SHP77 treated with DMSO at 0.1 percent for 48 hours (cell line): ENCODE data around the gene AMZ2.
"Not testable (repeated sequence)": the region's sequence is repeated elsewhere in the genome, so short reads cannot be mapped to it uniquely, and the experiment has no call there.

Experiments used
- DNase-seq: peaks from one replicate; lab custom pipeline; 2025; lab: John Stamatoyannopoulos, UW

AMZ2 gene

DNA sequence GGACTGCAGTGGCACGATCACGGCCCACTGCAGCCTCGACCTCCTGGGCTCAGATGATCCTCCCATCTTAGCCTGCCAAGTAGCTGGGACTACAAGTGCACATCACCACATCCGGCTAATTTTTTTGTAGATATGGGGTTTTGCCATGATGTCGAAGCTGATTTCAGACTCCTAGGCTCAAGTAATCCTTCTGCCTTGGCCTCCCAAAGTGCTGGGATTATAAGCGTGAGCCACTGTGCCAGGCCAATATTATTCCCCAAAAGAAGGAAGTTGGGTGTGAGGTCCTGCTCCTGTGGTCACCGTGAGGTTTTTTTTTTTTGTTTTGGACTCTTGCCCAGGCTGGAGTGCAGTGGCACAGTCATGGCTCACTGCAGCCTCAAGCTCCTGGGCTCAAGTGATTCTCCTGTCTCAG is 1.5 kb downstream of the AMZ2 start:
- DNase-seq = no peak

DNA sequence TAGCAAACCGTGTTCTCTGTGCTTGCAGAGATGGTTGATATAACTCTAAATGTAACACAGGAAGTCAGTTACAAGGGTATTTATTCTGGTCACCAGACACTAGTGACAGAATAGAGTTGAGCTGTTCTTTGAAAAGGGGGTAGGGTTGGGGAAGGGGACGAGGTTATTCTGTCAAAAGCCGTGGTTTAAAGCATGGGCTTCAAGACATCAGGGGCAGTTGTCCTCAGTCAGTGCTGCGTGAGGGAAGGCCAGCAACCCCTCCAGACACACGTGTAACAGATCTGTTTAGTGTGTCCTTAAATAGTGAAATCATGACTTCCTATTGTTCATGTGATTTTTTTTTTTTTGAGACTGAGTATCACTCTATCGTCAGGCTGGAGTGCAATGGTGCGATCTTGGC is 5.6 kb downstream of the AMZ2 start:
- not testable (repeated sequence) for DNase-seq

- no peak for DNase-seq
These were observed 7.3 kb downstream of the AMZ2 start for GRCh38 chr17:68255151-68255550.

DNA sequence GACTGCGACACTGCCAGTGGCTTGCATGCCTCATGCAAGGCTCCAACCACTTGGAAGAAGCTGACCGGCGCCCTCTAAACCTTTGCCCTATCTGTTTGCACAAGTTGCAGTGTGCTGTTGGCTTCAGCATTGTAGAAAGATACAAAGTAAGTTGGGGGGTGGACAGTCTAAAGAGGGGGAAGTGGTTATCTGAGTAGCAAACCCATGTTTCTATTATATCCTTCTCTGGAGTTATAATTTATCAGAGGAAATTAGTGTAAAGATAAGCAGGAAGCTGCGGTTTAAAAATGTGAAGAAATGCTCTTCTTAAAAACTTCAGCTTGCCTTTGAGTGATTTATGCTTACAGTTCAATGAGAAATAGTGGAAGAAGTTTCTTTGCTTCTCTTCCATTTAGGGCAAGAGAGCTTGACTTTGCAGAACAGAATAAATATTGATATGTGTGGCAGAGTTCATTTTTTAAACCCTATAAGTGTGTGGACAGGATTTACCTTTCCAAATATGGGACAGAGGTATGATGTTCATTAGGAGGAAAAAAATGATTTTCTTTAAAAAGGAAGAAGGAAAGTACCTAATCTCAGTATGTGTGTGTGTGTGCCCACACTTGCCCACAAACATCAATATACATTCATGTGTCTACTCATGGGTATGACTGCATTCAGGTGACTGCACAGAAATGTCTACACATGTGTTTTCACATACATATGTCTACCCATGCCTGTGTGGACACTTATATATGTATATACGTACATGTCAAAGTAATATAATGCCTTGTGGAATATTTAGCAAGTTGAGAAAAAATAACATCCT is 8.1 kb downstream of the AMZ2 start:
- no peak for DNase-seq

DNA sequence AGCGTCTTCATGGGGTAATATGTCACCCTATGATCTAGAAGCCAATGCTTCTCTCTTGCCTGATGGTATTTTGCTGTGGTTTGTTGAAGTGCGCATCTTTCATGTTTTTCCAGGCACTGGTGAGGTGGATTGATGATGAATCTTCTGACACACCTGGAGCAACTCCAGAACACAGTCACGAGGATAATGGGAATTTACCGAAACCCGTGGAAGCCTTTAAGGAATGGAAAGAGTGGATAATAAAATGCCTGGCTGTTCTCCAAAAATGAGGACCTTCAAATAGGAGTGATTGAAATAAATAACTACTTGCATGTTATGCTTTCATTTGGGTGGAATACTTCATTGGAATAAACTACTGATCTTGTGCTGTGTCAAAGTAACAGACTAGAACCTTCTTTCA is 8.9 kb downstream of the AMZ2 start:
- DNase-seq = not testable (repeated sequence)

GRCh38 chr17:68257934-68258333 is 10.1 kb downstream of the AMZ2 start:
- DNase-seq = no peak

GRCh38 chr17:68258890-68259647 is 11.2 kb downstream of the AMZ2 start:
- DNase-seq = peak; percentile 17

- DNase-seq = peak; percentile 43
These were observed 11.8 kb downstream of the AMZ2 start for GRCh38 chr17:68259648-68259951.

DNA sequence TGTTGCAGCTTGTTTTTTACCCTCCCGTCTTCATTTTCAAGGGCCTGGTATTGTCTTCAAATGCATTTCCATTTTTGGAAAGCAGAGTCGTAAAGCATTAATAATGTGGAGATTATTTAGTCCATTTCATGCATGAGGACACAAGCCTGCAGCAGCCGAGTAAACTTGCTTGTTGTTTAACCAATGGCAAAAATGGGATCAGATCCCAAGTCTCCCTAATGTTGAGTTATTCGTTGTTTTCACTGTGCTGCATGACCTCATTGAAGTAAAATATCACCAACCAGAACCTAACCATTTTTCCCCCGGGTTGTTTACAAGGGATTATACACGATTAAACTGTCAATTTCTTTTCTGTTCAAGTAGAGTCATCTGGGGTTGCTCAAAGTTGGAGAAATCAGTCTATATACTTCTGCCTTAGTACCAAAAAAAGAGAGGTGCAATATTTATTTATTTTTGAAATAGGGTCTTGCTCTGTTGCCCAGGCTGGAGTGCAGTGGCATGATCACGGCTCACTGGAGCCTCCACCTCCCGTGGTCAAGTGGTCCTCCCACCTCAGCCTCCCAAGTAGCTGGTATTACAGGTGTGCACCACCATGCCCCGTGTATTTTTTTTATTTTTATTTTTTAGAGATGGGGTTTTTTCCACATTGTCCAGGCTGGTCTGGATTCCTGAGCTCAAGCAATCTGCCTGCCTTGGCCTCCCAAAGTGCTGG is 12.4 kb downstream of the AMZ2 start:
- no peak for DNase-seq

- not testable (repeated sequence) for DNase-seq
These were observed 14.6 kb downstream of the AMZ2 start for GRCh38 chr17:68262467-68262866.

DNA sequence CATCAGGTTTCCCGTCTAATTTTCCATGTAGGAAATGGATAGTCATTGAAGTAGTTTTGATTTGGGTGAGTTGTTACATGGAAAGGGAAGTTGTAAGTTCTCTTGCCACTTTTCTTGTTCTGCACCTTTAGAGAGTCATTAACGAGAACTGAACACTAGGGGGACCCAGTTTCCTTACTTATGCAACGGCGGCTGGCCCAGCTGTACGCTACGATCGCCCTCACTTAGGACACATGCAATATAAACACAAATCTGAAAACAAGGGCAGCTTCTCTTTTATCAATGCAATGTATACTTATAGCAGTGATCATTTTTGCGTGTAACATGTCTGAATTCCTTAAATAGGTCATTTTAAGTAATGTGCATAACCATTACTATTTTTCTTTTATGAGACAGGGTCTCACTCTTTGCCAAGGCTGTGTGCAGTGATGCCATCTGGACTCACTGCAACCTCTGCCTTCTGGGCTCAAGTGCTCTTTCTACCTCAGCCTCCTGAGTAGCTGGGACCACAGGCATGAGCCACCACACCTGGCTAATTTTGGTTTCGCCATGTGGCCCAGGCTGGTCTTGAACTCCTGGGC is 15.3 kb downstream of the AMZ2 start:
- peak; percentile 13 for DNase-seq

DNA sequence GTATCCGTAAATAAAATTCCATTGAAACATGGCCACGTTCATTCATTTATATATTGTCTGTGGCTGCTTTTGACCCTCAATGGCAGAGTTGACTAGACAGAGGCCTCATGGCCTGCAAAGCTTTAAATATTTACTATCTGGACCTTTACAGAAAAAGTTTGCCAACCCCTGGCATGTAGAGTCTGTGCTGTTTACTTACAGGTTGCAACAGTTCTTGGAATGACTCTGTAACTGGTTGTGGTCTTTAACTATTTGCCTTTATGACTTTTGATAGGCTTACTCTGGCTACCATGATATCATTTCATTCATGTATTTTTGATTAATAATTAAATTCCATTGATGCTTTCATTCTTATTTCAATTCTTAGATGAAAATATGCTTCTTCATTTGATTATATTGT is 18.0 kb downstream of the AMZ2 start:
- DNase-seq = not testable (repeated sequence)

GRCh38 chr17:68273722-68274121 is 25.9 kb downstream of the AMZ2 start:
- no peak for DNase-seq

GRCh38 chr17:68276339-68276738 is 28.5 kb downstream of the AMZ2 start:
- not testable (repeated sequence) for DNase-seq

GRCh38 chr17:68277807-68278206 is 30.0 kb downstream of the AMZ2 start:
- no peak for DNase-seq

GRCh38 chr17:68281965-68282364 is 34.1 kb downstream of the AMZ2 start:
- DNase-seq = not testable (repeated sequence)

- no peak for DNase-seq
These were observed 40.5 kb downstream of the AMZ2 start for GRCh38 chr17:68288375-68288774.

DNA sequence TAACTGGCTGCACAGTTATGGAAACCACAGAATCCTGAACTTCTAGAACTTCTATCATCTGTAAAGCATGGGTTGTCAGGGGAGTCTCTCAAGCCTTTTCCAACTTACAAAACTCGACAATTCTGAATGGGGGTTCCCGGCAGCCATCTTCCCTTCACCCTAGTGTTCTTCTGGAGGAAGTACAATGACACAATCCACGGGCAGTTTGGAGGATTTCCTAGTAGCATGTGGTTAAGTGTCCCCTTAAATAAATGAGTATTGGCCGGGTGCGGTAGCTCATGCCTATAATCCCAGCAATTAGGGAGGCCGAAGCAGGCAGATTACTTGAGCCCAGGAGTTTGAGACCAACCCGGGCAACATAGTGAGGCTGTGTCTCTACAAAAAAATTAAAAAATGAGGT is 41.0 kb downstream of the AMZ2 start:
- DNase-seq = no peak

DNA sequence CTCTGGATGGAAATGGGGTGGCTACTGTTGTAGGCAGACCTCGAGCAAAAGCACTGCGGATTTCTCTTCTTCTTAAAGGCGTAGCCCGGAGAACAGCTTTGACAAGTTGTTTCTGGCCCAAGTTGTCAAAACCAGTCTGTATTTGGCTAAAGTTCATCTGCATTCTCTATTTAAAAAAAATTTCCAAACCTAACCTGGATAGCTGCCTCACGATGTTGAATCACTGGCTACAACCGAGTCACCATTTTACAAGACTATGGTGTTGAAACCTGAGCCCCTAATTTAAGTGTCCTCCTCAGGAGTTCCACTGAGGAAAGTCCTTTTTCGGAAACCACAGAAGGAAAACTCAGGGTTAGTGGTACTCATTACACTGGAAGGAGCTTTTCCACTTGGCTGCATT is 41.6 kb downstream of the AMZ2 start:
- no peak for DNase-seq

- DNase-seq = no peak
These were observed 42.1 kb downstream of the AMZ2 start for GRCh38 chr17:68289936-68290267.

- no peak for DNase-seq
These were observed 42.6 kb downstream of the AMZ2 start for GRCh38 chr17:68290268-68290954.
